SJSA1 (cell line): ENCODE results near the gene EXTL2. TPM values are rescaled to one million over a fixed set of nuclear protein-coding genes. Genes with fewer than 3 reads are reported as not detected.
A peak's percentile ranks its signal among the peaks of the same experiment; 100 is the strongest.
"Not testable (repeated sequence)": the region's sequence is repeated elsewhere in the genome, so short reads cannot be mapped to it uniquely, and the experiment has no call there.

ENCODE experiments used
- DNase-seq, 2 experiments: peaks; one replicate each; pipeline ENCODE4 v3.0.0-alpha.2; 2015 to 2020; ENCODE audit warnings: low spot score in 2 of 2, low read depth in 1 of 2
- H3K27ac ChIP-seq: fragments of 250-450 bp; sonication (Bioruptor Pico); 2 replicates; pipeline ENCODE4 v1.5.1; 2020; ENCODE audit warnings: mild to moderate bottlenecking, moderate library complexity
- H3K27me3 ChIP-seq: fragments of 250-450 bp; sonication (Bioruptor Pico); replicated peaks from 2 replicates; pipeline ENCODE4 v1.5.1; 2020; ENCODE audit warnings: mild to moderate bottlenecking, moderate library complexity
- H3K36me3 ChIP-seq: fragments of 250-450 bp; sonication (Bioruptor Pico); 2 replicates; pipeline ENCODE4 v1.5.1; 2020; ENCODE audit warnings: mild to moderate bottlenecking
- H3K4me1 ChIP-seq: fragments of 250-450 bp; sonication (Bioruptor Pico); replicated peaks from 2 replicates; pipeline ENCODE4 v1.6.1; 2021; ENCODE audit warnings: mild to moderate bottlenecking
- H3K4me3 ChIP-seq: fragments of 250-450 bp; sonication (Bioruptor Pico); 2 replicates; pipeline ENCODE4 v1.5.1; 2020; ENCODE audit warnings: mild to moderate bottlenecking
- H3K9me3 ChIP-seq: fragments of 250-450 bp; sonication (Bioruptor Pico); replicated peaks from 2 replicates; pipeline ENCODE4 v1.5.1; 2020; ENCODE audit warnings: mild to moderate bottlenecking
- total RNA-seq: library from RNA; depleted of rRNA; stranded (reverse); fragments of >200 nt; shearing (Covaris generic); gene quantifications from 2 replicates; pipeline ENCODE4 v1.2.3, GENCODE V29; 2014

Gene EXTL2
- total RNA-seq, 1 experiment from 2014 or later, result 44.2 TPM

GRCh38 chr1:100891380-100891779 is 3.3 kb downstream of the EXTL2 start:
- peaks cover 14% of the 10 kb centered on the region for H3K36me3 ChIP-seq
- peaks cover 4% of the 10 kb centered on the region for H3K4me1 ChIP-seq
- no peaks in the 10 kb centered on the region for H3K27me3 ChIP-seq
- H3K4me3 ChIP-seq, result no peak overlapping the region
- H3K9me3 ChIP-seq, result peaks cover 9% of the 10 kb centered on the region
- no peak overlapping the region for H3K27ac ChIP-seq
- DNase-seq, result no peak

GRCh38 chr1:100889869-100890482 is 4.7 kb downstream of the EXTL2 start:
- H3K36me3 ChIP-seq, result peaks cover 10% of the 10 kb centered on the region
- H3K4me3 ChIP-seq, H3K27me3 ChIP-seq, H3K9me3 ChIP-seq, DNase-seq, H3K4me1 ChIP-seq, H3K27ac ChIP-seq: not testable (repeated sequence)

- not testable (repeated sequence) for H3K27ac ChIP-seq, H3K4me3 ChIP-seq, DNase-seq, H3K4me1 ChIP-seq, H3K27me3 ChIP-seq, H3K9me3 ChIP-seq
- peaks cover 10% of the 10 kb centered on the region for H3K36me3 ChIP-seq
Measured at GRCh38 chr1:100889007-100889406, 5.6 kb downstream of the EXTL2 start.

GRCh38 chr1:100883963-100884362 is 10.7 kb downstream of the EXTL2 start:
- Histone ChIP-seq H3K4me3 (no peak overlapping the region), H3K9me3 (no peaks in the 10 kb centered on the region), H3K4me1 (peaks cover 10% of the 10 kb centered on the region), H3K27me3 (no peaks in the 10 kb centered on the region), H3K27ac (no peak overlapping the region), H3K36me3 (no peaks in the 10 kb centered on the region; the same call in 1 of the 2 replicates)
- peak in 1 of 2 experiments; percentile 38 for DNase-seq

GRCh38 chr1:100882698-100883097 is 11.9 kb downstream of the EXTL2 start:
- H3K4me1 ChIP-seq, result peaks cover 10% of the 10 kb centered on the region
- no peak overlapping the region for H3K4me3 ChIP-seq
- no peaks in the 10 kb centered on the region for H3K27me3 ChIP-seq
- no peaks in the 10 kb centered on the region for H3K36me3 ChIP-seq
- H3K9me3 ChIP-seq, result no peaks in the 10 kb centered on the region
- H3K27ac ChIP-seq, result no peak overlapping the region
- DNase-seq, result no peak

- no peaks in the 10 kb centered on the region for H3K27me3 ChIP-seq
- H3K4me3 ChIP-seq, result no peak overlapping the region
- H3K4me1 ChIP-seq, result peaks cover 10% of the 10 kb centered on the region
- H3K36me3 ChIP-seq, result no peaks in the 10 kb centered on the region
- no peak overlapping the region for H3K27ac ChIP-seq
- no peaks in the 10 kb centered on the region for H3K9me3 ChIP-seq
- no peak for DNase-seq
Measured at GRCh38 chr1:100881687-100882086, 13.0 kb downstream of the EXTL2 start.

GRCh38 chr1:100879422-100879821 is 15.2 kb downstream of the EXTL2 start:
- Histone ChIP-seq H3K27me3 (no peaks in the 10 kb centered on the region), H3K9me3 (no peaks in the 10 kb centered on the region), H3K36me3 (no peaks in the 10 kb centered on the region; the same call in 1 of the 2 replicates), H3K4me1 (peaks cover 10% of the 10 kb centered on the region), H3K27ac (no peak overlapping the region), H3K4me3 (no peak overlapping the region)
- no peak for DNase-seq

- no peak overlapping the region for H3K27ac ChIP-seq
- H3K4me1 ChIP-seq, result no peaks in the 10 kb centered on the region
- DNase-seq, result no peak
- H3K9me3 ChIP-seq, result no peaks in the 10 kb centered on the region
- no peak overlapping the region for H3K4me3 ChIP-seq
- peaks cover 2% of the 10 kb centered on the region; the same call in 1 of the 2 replicates for H3K36me3 ChIP-seq
- H3K27me3 ChIP-seq, result no peaks in the 10 kb centered on the region
Measured at GRCh38 chr1:100876291-100876690, 18.4 kb downstream of the EXTL2 start.

GRCh38 chr1:100875228-100875627 is 19.4 kb downstream of the EXTL2 start:
- no peak overlapping the region for H3K4me3 ChIP-seq
- no peaks in the 10 kb centered on the region for H3K27me3 ChIP-seq
- no peaks in the 10 kb centered on the region for H3K4me1 ChIP-seq
- no peaks in the 10 kb centered on the region for H3K9me3 ChIP-seq
- DNase-seq, result no peak
- H3K36me3 ChIP-seq, result peaks cover 2% of the 10 kb centered on the region; the same call in 1 of the 2 replicates
- H3K27ac ChIP-seq, result no peak overlapping the region

- no peaks in the 10 kb centered on the region for H3K27me3 ChIP-seq
- H3K36me3 ChIP-seq, result peaks cover 2% of the 10 kb centered on the region; the same call in 1 of the 2 replicates
- H3K4me3 ChIP-seq, result no peak overlapping the region
- no peaks in the 10 kb centered on the region for H3K4me1 ChIP-seq
- no peaks in the 10 kb centered on the region for H3K9me3 ChIP-seq
- no peak for DNase-seq
- no peak overlapping the region for H3K27ac ChIP-seq
Measured at GRCh38 chr1:100874433-100874832, 20.2 kb downstream of the EXTL2 start.

GRCh38 chr1:100869996-100870395 is 24.6 kb downstream of the EXTL2 start:
- Histone ChIP-seq H3K9me3 (no peaks in the 10 kb centered on the region), H3K4me1 (no peaks in the 10 kb centered on the region), H3K27ac (no peak overlapping the region), H3K27me3 (no peaks in the 10 kb centered on the region), H3K36me3 (0 out of 2 replicates have a peak, but pooled peaks cover 2% of the 10 kb centered on the region), H3K4me3 (no peak overlapping the region)
- no peak for DNase-seq

- H3K36me3 ChIP-seq, result no peaks in the 10 kb centered on the region
- H3K4me1 ChIP-seq, result no peaks in the 10 kb centered on the region
- no peaks in the 10 kb centered on the region for H3K27me3 ChIP-seq
- no peak overlapping the region for H3K4me3 ChIP-seq
- H3K27ac ChIP-seq, result no peak overlapping the region
- peak in 1 of 2 experiments; percentile 34 for DNase-seq
- H3K9me3 ChIP-seq, result no peaks in the 10 kb centered on the region
Measured at GRCh38 chr1:100868364-100868995, 26.2 kb downstream of the EXTL2 start.

GRCh38 chr1:100866901-100867206 is 27.8 kb downstream of the EXTL2 start:
- H3K27me3 ChIP-seq, result no peaks in the 10 kb centered on the region
- H3K36me3 ChIP-seq, result no peaks in the 10 kb centered on the region
- H3K9me3 ChIP-seq, result no peaks in the 10 kb centered on the region
- H3K4me3 ChIP-seq, result no peak overlapping the region
- H3K27ac ChIP-seq, result no peak overlapping the region
- no peaks in the 10 kb centered on the region for H3K4me1 ChIP-seq
- DNase-seq, result no peak

- no peaks in the 10 kb centered on the region for H3K36me3 ChIP-seq
- no peaks in the 10 kb centered on the region for H3K27me3 ChIP-seq
- peak in 1 of 2 experiments; percentile 43 for DNase-seq
- H3K27ac ChIP-seq, result no peak overlapping the region
- H3K4me3 ChIP-seq, result no peak overlapping the region
- H3K9me3 ChIP-seq, result no peaks in the 10 kb centered on the region
- H3K4me1 ChIP-seq, result no peaks in the 10 kb centered on the region
Measured at GRCh38 chr1:100866041-100866900, 28.4 kb downstream of the EXTL2 start.
